Measurements from ENCODE around the gene PYGM.

GRCh38 chr11:64764753-64765152 lies 5.0 kb upstream of the PYGM start:
- TF ChIP-seq EZH2phosphoT487 (IDR thresholded peaks at IDR 0.05; ENCODE audit: borderline replicate concordance, low read depth, low read length): no peak
- TF ChIP-seq CTCF (conservative IDR thresholded peaks at IDR 0.05; ENCODE audit: low read length): no peak

Measured in OCI-LY7 (cell line).